ENCODE data around the gene FGF21.
"Not testable (repeated sequence)": the region's sequence is repeated elsewhere in the genome, so short reads cannot be mapped to it uniquely, and the experiment has no call there.

FGF21 gene

GRCh38 chr19:48751845-48752495 lies 3.4 kb upstream of the FGF21 start:
- no peak for DNase-seq (ENCODE audit: low read depth)

- DNase-seq (ENCODE audit: low read depth): no peak
Measured at GRCh38 chr19:48752496-48753365, 2.6 kb upstream of the FGF21 start, which contains the start of gene FUT1. TSS of gene FUT1 (minus strand) at chr19:48752641. CDS start at chr19:48751281, 1,360 bp downstream.

GRCh38 chr19:48755787-48756186 lies 463 bp downstream of the FGF21 start:
- DNase-seq (ENCODE audit: low read depth): no peak

GRCh38 chr19:48756212-48756611 lies 888 bp downstream of the FGF21 start:
- DNase-seq (ENCODE audit: low read depth): no peak

- no peak for DNase-seq (ENCODE audit: low read depth)
Measured at GRCh38 chr19:48756686-48757085, 1.4 kb downstream of the FGF21 start.

- no peak for DNase-seq (ENCODE audit: low read depth)
Measured at GRCh38 chr19:48757089-48757675, 1.9 kb downstream of the FGF21 start.

GRCh38 chr19:48757741-48758144 lies 2.4 kb downstream of the FGF21 start:
- no peak for DNase-seq (ENCODE audit: low read depth)

GRCh38 chr19:48760504-48761205 lies 5.3 kb downstream of the FGF21 start:
- DNase-seq (ENCODE audit: low read depth): no peak

- not testable (repeated sequence) for DNase-seq (ENCODE audit: low read depth)
Measured at GRCh38 chr19:48765816-48766215, 10.5 kb downstream of the FGF21 start.

GRCh38 chr19:48768171-48768753 lies 12.9 kb downstream of the FGF21 start:
- not testable (repeated sequence) for DNase-seq (ENCODE audit: low read depth)

GRCh38 chr19:48768994-48769713 lies 13.8 kb downstream of the FGF21 start:
- no peak for DNase-seq (ENCODE audit: low read depth)

GRCh38 chr19:48770266-48770665 lies 14.9 kb downstream of the FGF21 start:
- DNase-seq (ENCODE audit: low read depth): no peak

- DNase-seq (ENCODE audit: low read depth): no peak
Measured at GRCh38 chr19:48770734-48771472, 15.6 kb downstream of the FGF21 start.

GRCh38 chr19:48772503-48772953 lies 17.2 kb downstream of the FGF21 start:
- DNase-seq (ENCODE audit: low read depth): no peak

GRCh38 chr19:48777139-48777538 lies 21.8 kb downstream of the FGF21 start:
- no peak for DNase-seq (ENCODE audit: low read depth)

- DNase-seq (ENCODE audit: low read depth): no peak
Measured at GRCh38 chr19:48777720-48778119, 22.4 kb downstream of the FGF21 start.

- no peak for DNase-seq (ENCODE audit: low read depth)
Measured at GRCh38 chr19:48779636-48780035, 24.3 kb downstream of the FGF21 start.

GRCh38 chr19:48780631-48781391 lies 25.5 kb downstream of the FGF21 start:
- DNase-seq (ENCODE audit: low read depth): no peak

GRCh38 chr19:48784527-48784926 lies 29.2 kb downstream of the FGF21 start:
- no peak for DNase-seq (ENCODE audit: low read depth)

GRCh38 chr19:48786422-48786821 lies 31.1 kb downstream of the FGF21 start:
- not testable (repeated sequence) for DNase-seq (ENCODE audit: low read depth)
